Activated CD4-positive, alpha-beta T cell treated with anti-CD3 and anti-CD28 coated beads, Interleukin-2, Interleukin-4, amounts not matched to agents 100 ng/mL and 50 ng/mL, durations not matched to agents 16 hours and 8 hours (primary cell): ENCODE results near the gene CHI3L1.

ENCODE experiments used
- DNase-seq: peaks from one replicate; pipeline ENCODE4 v3.0.0-alpha.2; 2020; ENCODE audit warnings: low spot score

CHI3L1 gene

GRCh38 chr1:203204756-203205155, 18.3 kb upstream of the CHI3L1 start:
- no peak for DNase-seq

GRCh38 chr1:203202431-203203245, 16.1 kb upstream of the CHI3L1 start:
- no peak for DNase-seq

- DNase-seq: no peak
Observed at GRCh38 chr1:203201516-203202205, 15.2 kb upstream of the CHI3L1 start.

GRCh38 chr1:203200916-203201315, 14.4 kb upstream of the CHI3L1 start:
- no peak for DNase-seq

GRCh38 chr1:203199816-203200571, 13.5 kb upstream of the CHI3L1 start:
- no peak for DNase-seq

GRCh38 chr1:203199481-203199815, 12.9 kb upstream of the CHI3L1 start:
- no peak for DNase-seq

- no peak for DNase-seq
Observed at GRCh38 chr1:203199002-203199401, 12.5 kb upstream of the CHI3L1 start.

GRCh38 chr1:203197625-203198024, 11.1 kb upstream of the CHI3L1 start:
- DNase-seq: no peak

- no peak for DNase-seq
Observed at GRCh38 chr1:203196371-203196770, 9.9 kb upstream of the CHI3L1 start.

GRCh38 chr1:203190949-203191348, 4.4 kb upstream of the CHI3L1 start:
- DNase-seq: no peak

GRCh38 chr1:203189951-203190352, 3.4 kb upstream of the CHI3L1 start:
- DNase-seq: no peak

- DNase-seq: no peak
Observed at GRCh38 chr1:203188686-203189232, 2.3 kb upstream of the CHI3L1 start.

GRCh38 chr1:203187689-203188264, 1.3 kb upstream of the CHI3L1 start:
- DNase-seq: no peak

GRCh38 chr1:203187304-203187685, 791 bp upstream of the CHI3L1 start:
- no peak for DNase-seq

GRCh38 chr1:203186091-203186445, 436 bp downstream of the CHI3L1 start:
- DNase-seq: no peak

- no peak for DNase-seq
Observed at GRCh38 chr1:203185585-203185984, 919 bp downstream of the CHI3L1 start.

GRCh38 chr1:203185061-203185461, 1.4 kb downstream of the CHI3L1 start:
- no peak for DNase-seq

GRCh38 chr1:203184467-203184866, 2.0 kb downstream of the CHI3L1 start:
- DNase-seq: no peak

GRCh38 chr1:203183828-203184227, 2.7 kb downstream of the CHI3L1 start:
- DNase-seq: no peak

- no peak for DNase-seq
Observed at GRCh38 chr1:203182387-203182953, 4.0 kb downstream of the CHI3L1 start.

GRCh38 chr1:203181586-203182386, 4.7 kb downstream of the CHI3L1 start:
- no peak for DNase-seq
